HG03442 (cell line): ENCODE data around the gene LYPLAL1.
"Not testable (repeated sequence)": the region's sequence is repeated elsewhere in the genome, so short reads cannot be mapped to it uniquely, and the experiment has no call there.

ENCODE experiments used
- ATAC-seq: cut with Tn5 transposase; IDR thresholded peaks from one replicate; pipeline ENCODE4 v1.9.1; 2021; ENCODE audit warnings: mild to moderate bottlenecking, moderate library complexity; ENCODE audit not compliant: unreplicated experiment

LYPLAL1 gene

GRCh38 chr1:219209578-219209977, 35.9 kb downstream of the LYPLAL1 start:
- no peak for ATAC-seq

GRCh38 chr1:219210067-219210466, 36.4 kb downstream of the LYPLAL1 start:
- ATAC-seq, result no peak

- ATAC-seq, result no peak
Observed at GRCh38 chr1:219215477-219215876, 41.8 kb downstream of the LYPLAL1 start.

- peak; percentile 98 for ATAC-seq
Observed at GRCh38 chr1:219220945-219221344, 47.3 kb downstream of the LYPLAL1 start.

GRCh38 chr1:219223496-219223895, 49.8 kb downstream of the LYPLAL1 start:
- no peak for ATAC-seq

- ATAC-seq, result no peak
Observed at GRCh38 chr1:219226196-219226595, 52.5 kb downstream of the LYPLAL1 start.

GRCh38 chr1:219227360-219228057, 53.8 kb downstream of the LYPLAL1 start:
- no peak for ATAC-seq

GRCh38 chr1:219228058-219228419, 54.4 kb downstream of the LYPLAL1 start:
- no peak for ATAC-seq

GRCh38 chr1:219232890-219233289, 59.2 kb downstream of the LYPLAL1 start:
- ATAC-seq, result no peak

- no peak for ATAC-seq
Observed at GRCh38 chr1:219235903-219236481, 62.3 kb downstream of the LYPLAL1 start.

GRCh38 chr1:219236933-219237610, 63.4 kb downstream of the LYPLAL1 start:
- ATAC-seq, result no peak

GRCh38 chr1:219239518-219239917, 65.8 kb downstream of the LYPLAL1 start:
- no peak for ATAC-seq

- ATAC-seq, result no peak
Observed at GRCh38 chr1:219244864-219245263, 71.2 kb downstream of the LYPLAL1 start.

- ATAC-seq, result no peak
Observed at GRCh38 chr1:219247441-219247840, 73.8 kb downstream of the LYPLAL1 start.

- ATAC-seq, result not testable (repeated sequence)
Observed at GRCh38 chr1:219250468-219250867, 76.8 kb downstream of the LYPLAL1 start.

- ATAC-seq, result no peak
Observed at GRCh38 chr1:219257751-219258150, 84.1 kb downstream of the LYPLAL1 start.

GRCh38 chr1:219261454-219261853, 87.8 kb downstream of the LYPLAL1 start:
- no peak for ATAC-seq
